ENCODE results near the gene PDZK1IP1.

The PDZK1IP1 gene

GRCh38 chr1:47213230-47213963, 23.6 kb upstream of the PDZK1IP1 start:
- H3K27ac ChIP-seq, result no peak overlapping the region
- TF ChIP-seq ZFX (IDR thresholded peaks at IDR 0.05; ENCODE audit: borderline replicate concordance), result no peak
- no peak for TF ChIP-seq CTCF (IDR thresholded peaks at IDR 0.05)

GRCh38 chr1:47212636-47213229, 22.9 kb upstream of the PDZK1IP1 start:
- TF ChIP-seq CTCF (IDR thresholded peaks at IDR 0.05) (no peak), ZFX (IDR thresholded peaks at IDR 0.05; ENCODE audit: borderline replicate concordance) (no peak)
- no peak overlapping the region for H3K27ac ChIP-seq

GRCh38 chr1:47211796-47212269, 22.0 kb upstream of the PDZK1IP1 start:
- TF ChIP-seq ZFX (IDR thresholded peaks at IDR 0.05; ENCODE audit: borderline replicate concordance) (no peak), CTCF (IDR thresholded peaks at IDR 0.05) (no peak)
- no peak overlapping the region for H3K27ac ChIP-seq

- TF ChIP-seq ZFX (IDR thresholded peaks at IDR 0.05; ENCODE audit: borderline replicate concordance) (no peak), CTCF (IDR thresholded peaks at IDR 0.05) (no peak)
- no peak overlapping the region for H3K27ac ChIP-seq
Observed at GRCh38 chr1:47210666-47211065, 20.8 kb upstream of the PDZK1IP1 start.

GRCh38 chr1:47209725-47210325, 20.0 kb upstream of the PDZK1IP1 start:
- TF ChIP-seq CTCF (IDR thresholded peaks at IDR 0.05), result no peak
- H3K27ac ChIP-seq, result no peak overlapping the region

GRCh38 chr1:47209091-47209490, 19.3 kb upstream of the PDZK1IP1 start:
- TF ChIP-seq ZFX (IDR thresholded peaks at IDR 0.05; ENCODE audit: borderline replicate concordance) (no peak), CTCF (IDR thresholded peaks at IDR 0.05) (no peak)

GRCh38 chr1:47208374-47208850, 18.6 kb upstream of the PDZK1IP1 start:
- no peak overlapping the region for H3K27ac ChIP-seq
- TF ChIP-seq CTCF (IDR thresholded peaks at IDR 0.05) (no peak), ZFX (IDR thresholded peaks at IDR 0.05; ENCODE audit: borderline replicate concordance) (no peak)

More at GRCh38 chr1:47209091-47209490, 19.3 kb upstream of the PDZK1IP1 start:
- no peak overlapping the region for H3K27ac ChIP-seq

Measured in 22Rv1 (cell line).